ENCODE results near the gene BOC. TPM values are rescaled to one million over a fixed set of nuclear protein-coding genes. Genes with fewer than 3 reads are reported as not detected.

BOC gene
- total RNA-seq, 1 experiment from 2014 or later = 7.3 TPM

DNA sequence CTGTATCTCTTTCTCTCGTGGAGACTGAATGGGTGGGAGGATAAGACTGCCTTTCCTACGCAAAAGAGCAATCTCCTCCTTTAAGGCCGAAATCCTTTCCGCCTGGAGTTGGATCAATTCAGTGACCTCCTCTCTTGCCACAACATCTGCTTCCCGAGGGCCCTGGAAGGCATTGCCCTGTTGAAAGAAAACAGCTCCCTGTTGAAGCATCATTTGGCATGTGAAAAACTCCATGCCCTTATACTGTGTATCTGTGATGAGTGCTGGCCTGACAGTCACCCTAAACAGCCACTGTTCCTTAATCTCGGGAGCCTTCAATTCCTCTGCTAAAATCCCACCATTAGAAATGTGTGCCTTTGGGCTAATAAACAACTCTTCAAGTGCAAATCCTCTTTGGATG lies 80.2 kb downstream of the BOC start:
- ATAC-seq (no peak), DNase-seq (no peak)
- no peaks in the 10 kb centered on the region for H3K79me2 ChIP-seq (ENCODE audit: low read length)
- TF ChIP-seq EZH2 (IDR thresholded peaks at IDR 0.05; ENCODE audit: low read length, unreplicated experiment) (no peak), EZH2phosphoT487 (IDR thresholded peaks at IDR 0.05; ENCODE audit: borderline replicate concordance, low read length) (no peak), CTCF (conservative IDR thresholded peaks at IDR 0.05; ENCODE audit: low read depth, low read length) (no peak)
- H3K4me3 ChIP-seq (ENCODE audit: low read length) = no peak overlapping the region
- peaks cover 6% of the 10 kb centered on the region for H3F3A ChIP-seq (ENCODE audit: low read length, unreplicated experiment)
- no TSS peak for BruUV-seq (replicated peaks)
- no peak overlapping the region for H3K4me2 ChIP-seq (ENCODE audit: low read length)
- ChIA-PET CTCF (no interaction called here), POLR2A (ENCODE audit: unreplicated experiment) (no interaction called here)
- H3K27ac ChIP-seq (ENCODE audit: low read length) = no peak overlapping the region
- no peak overlapping the region for H2AFZ ChIP-seq (ENCODE audit: low read length)
- no peaks in the 10 kb centered on the region for H4K20me1 ChIP-seq (ENCODE audit: low read length)
- intact Hi-C loops (cut with micrococcal nuclease) = no loop called here
- H3K36me3 ChIP-seq (ENCODE audit: low read depth, low read length) = no peaks in the 10 kb centered on the region
- no peaks in the 10 kb centered on the region for H3K9me3 ChIP-seq (ENCODE audit: low read length)
- no peaks in the 10 kb centered on the region for H3K27me3 ChIP-seq (ENCODE audit: low read length)
- H3K4me1 ChIP-seq (ENCODE audit: insufficient read depth, low read length) = peaks cover 13% of the 10 kb centered on the region
- no peaks in the 10 kb centered on the region for H3K9me2 ChIP-seq (replicated peaks; ENCODE audit: low read length)
- no peak overlapping the region for H3K9ac ChIP-seq (ENCODE audit: low read length)

- DNase-seq (no peak), ATAC-seq (no peak)
- no peak overlapping the region for H3K9ac ChIP-seq (ENCODE audit: low read length)
- ChIA-PET POLR2A (ENCODE audit: unreplicated experiment) (no interaction called here), CTCF (no interaction called here)
- no TSS peak for BruUV-seq (replicated peaks)
- no peaks in the 10 kb centered on the region for H3F3A ChIP-seq (ENCODE audit: low read length, unreplicated experiment)
- no peaks in the 10 kb centered on the region for H4K20me1 ChIP-seq (ENCODE audit: low read length)
- H3K27ac ChIP-seq (ENCODE audit: low read length) = no peak overlapping the region
- H3K9me3 ChIP-seq (ENCODE audit: low read length) = no peaks in the 10 kb centered on the region
- H3K4me2 ChIP-seq (ENCODE audit: low read length) = no peak overlapping the region
- peaks cover 1% of the 10 kb centered on the region for H3K4me1 ChIP-seq (ENCODE audit: insufficient read depth, low read length)
- H2AFZ ChIP-seq (ENCODE audit: low read length) = no peak overlapping the region
- no peaks in the 10 kb centered on the region for H3K79me2 ChIP-seq (ENCODE audit: low read length)
- H3K27me3 ChIP-seq (ENCODE audit: low read length) = no peaks in the 10 kb centered on the region
- H3K4me3 ChIP-seq (ENCODE audit: low read length) = no peak overlapping the region
- no peaks in the 10 kb centered on the region for H3K9me2 ChIP-seq (replicated peaks; ENCODE audit: low read length)
- H3K36me3 ChIP-seq (ENCODE audit: low read depth, low read length) = no peaks in the 10 kb centered on the region
- intact Hi-C loops (cut with micrococcal nuclease) = no loop called here
- TF ChIP-seq EZH2phosphoT487 (IDR thresholded peaks at IDR 0.05; ENCODE audit: borderline replicate concordance, low read length) (no peak), EZH2 (IDR thresholded peaks at IDR 0.05; ENCODE audit: low read length, unreplicated experiment) (no peak), CTCF (conservative IDR thresholded peaks at IDR 0.05; ENCODE audit: low read depth, low read length) (no peak)
These were observed 81.6 kb downstream of the BOC start for GRCh38 chr3:113292933-113293332.

- H3K4me2 ChIP-seq (ENCODE audit: low read length) = no peak overlapping the region
- H3K79me2 ChIP-seq (ENCODE audit: low read length) = no peaks in the 10 kb centered on the region
- no peak overlapping the region for H2AFZ ChIP-seq (ENCODE audit: low read length)
- no TSS peak for BruUV-seq (replicated peaks)
- no peaks in the 10 kb centered on the region for H3K9me2 ChIP-seq (replicated peaks; ENCODE audit: low read length)
- intact Hi-C loops (cut with micrococcal nuclease) = no loop called here
- no peak overlapping the region for H3K9ac ChIP-seq (ENCODE audit: low read length)
- no peaks in the 10 kb centered on the region for H3K9me3 ChIP-seq (ENCODE audit: low read length)
- H3F3A ChIP-seq (ENCODE audit: low read length, unreplicated experiment) = no peaks in the 10 kb centered on the region
- no peaks in the 10 kb centered on the region for H3K36me3 ChIP-seq (ENCODE audit: low read depth, low read length)
- H4K20me1 ChIP-seq (ENCODE audit: low read length) = no peaks in the 10 kb centered on the region
- ChIA-PET CTCF (no interaction called here), POLR2A (ENCODE audit: unreplicated experiment) (no interaction called here)
- TF ChIP-seq CTCF (conservative IDR thresholded peaks at IDR 0.05; ENCODE audit: low read depth, low read length) (no peak), EZH2phosphoT487 (IDR thresholded peaks at IDR 0.05; ENCODE audit: borderline replicate concordance, low read length) (no peak)
- H3K27me3 ChIP-seq (ENCODE audit: low read length) = no peaks in the 10 kb centered on the region
- DNase-seq (no peak), ATAC-seq (no peak)
- no peaks in the 10 kb centered on the region for H3K4me1 ChIP-seq (ENCODE audit: insufficient read depth, low read length)
- H3K4me3 ChIP-seq (ENCODE audit: low read length) = no peak overlapping the region
- no peak overlapping the region for H3K27ac ChIP-seq (ENCODE audit: low read length)
These were observed 82.0 kb downstream of the BOC start for GRCh38 chr3:113293348-113293747.
